NCI-H1048 (cell line): Measurements from ENCODE around the gene SMAD1.

Source experiments
- DNase-seq: peaks from one replicate; lab custom pipeline; 2025; lab: John Stamatoyannopoulos, UW

SMAD1 gene

GRCh38 chr4:145489556-145489955 is 7.9 kb downstream of the SMAD1 start:
- DNase-seq, result no peak

DNA sequence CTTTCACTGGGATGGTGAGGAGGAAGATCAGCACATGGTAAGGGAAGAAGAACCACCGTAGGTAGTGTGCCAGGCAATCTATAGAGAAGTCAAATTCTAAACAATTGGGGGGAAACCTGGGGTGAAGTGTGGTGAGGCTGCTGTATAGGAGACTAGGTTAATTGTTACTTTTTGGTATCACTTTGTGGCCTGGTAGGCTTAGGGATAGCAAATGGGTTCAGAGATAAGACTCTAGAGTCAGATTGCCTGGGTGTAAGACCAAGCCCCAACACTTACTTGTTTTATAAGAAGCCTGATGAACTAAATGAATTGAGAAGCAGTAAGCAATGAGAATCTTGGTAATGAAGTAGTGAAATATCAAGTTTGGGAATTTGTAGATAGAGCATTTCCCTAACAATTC is 8.7 kb downstream of the SMAD1 start:
- no peak for DNase-seq

DNA sequence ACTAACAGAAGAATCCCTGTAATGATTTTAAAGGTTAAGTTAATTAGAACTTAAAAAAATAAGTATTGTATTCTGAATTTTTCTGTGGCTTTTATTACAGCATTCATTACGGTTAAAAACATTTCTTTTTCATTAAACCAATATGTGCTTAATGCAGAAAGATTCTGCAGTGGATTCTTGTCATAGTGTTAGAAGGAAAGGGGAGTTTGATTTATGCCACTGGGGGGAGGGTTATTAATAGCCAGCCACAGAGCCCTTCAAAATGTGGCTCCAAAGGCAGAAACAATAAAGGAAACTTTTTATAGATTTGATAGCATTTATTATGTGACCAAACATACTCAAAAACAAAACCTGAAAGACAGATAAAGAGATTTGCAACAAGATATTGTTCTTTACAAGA is 9.1 kb downstream of the SMAD1 start:
- DNase-seq, result no peak

GRCh38 chr4:145492376-145492775 is 10.7 kb downstream of the SMAD1 start:
- no peak for DNase-seq

DNA sequence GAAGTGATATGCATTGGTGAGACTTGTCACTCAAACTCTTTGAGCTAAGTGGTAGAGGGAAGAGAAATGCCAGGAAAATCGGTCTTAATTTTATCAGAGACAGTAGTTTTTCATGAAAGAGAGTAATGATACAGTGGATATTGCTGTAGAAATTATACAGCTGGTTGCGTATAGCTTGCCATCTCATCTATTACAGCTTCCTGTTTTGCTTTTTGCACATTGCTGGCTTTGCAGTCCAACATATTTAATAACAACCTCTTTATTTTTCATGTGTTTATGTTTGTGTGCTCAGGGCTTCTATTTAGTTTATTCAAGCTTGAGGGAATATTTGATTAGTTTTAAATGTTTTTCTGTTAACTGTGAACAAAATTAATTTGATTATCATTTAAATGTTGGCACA is 11.5 kb downstream of the SMAD1 start:
- no peak for DNase-seq

DNA sequence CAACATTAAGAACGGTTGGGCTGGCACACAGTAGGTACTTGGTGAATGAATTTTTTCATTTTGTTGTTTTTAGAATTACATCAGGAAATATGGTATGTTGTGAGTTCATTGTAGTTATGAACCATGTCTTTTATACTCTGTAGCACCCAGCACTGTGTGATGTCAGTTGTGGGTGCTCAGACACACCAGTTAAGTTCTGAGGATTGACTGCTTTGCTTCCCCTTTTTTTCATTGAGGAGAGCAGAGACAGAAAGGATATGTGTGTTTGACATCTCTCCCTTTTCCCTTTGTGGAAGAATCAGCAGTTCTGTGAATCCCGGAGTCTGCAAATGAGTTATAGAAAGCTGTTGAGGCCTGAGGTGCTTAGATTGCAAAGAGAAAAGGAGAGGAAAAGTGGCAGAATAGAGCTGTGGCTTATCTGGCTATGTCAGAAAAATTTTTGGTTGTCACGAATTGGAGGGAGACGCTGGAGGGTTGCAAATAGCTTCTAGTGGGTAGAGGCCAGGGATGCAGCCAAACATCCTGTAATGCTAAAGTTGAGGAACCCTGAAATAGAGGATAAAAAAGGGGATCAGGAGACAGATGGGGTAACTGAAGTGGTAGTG is 13.1 kb downstream of the SMAD1 start:
- DNase-seq, result no peak

GRCh38 chr4:145496292-145496691 is 14.6 kb downstream of the SMAD1 start:
- DNase-seq, result no peak

GRCh38 chr4:145497199-145498149 is 15.8 kb downstream of the SMAD1 start:
- DNase-seq, result no peak

- no peak for DNase-seq
These were observed 16.8 kb downstream of the SMAD1 start for GRCh38 chr4:145498430-145498829.

GRCh38 chr4:145501051-145501660 is 19.5 kb downstream of the SMAD1 start:
- DNase-seq, result no peak

GRCh38 chr4:145502809-145503208 is 21.2 kb downstream of the SMAD1 start:
- no peak for DNase-seq

DNA sequence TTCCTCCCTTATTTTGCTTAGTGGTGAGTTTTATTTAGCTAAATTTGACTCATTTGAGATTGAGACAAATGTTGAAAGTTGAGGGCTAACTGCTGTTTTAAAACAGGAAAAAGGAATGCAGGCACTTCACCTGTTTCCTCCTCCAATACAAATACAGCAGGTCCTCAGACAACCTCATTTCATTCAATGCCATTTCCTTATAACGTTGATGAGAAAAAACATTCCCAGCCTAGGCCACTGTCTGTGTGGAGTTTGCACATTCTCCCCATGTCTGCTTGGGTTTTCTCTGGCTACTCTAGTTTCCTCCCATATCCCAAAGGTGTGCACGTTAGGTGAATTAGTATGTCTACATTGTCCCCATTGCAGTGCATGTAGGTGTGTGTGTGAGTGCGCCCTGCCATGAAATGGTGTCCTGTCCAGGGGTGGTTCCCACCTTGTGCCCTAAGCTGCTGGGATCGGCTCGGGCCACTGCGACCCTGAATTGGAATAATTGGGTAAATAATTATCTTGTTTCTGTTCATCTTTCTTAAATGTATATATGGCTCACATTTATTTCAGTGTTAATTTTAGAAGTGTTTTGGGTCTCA is 21.9 kb downstream of the SMAD1 start:
- DNase-seq, result no peak

DNA sequence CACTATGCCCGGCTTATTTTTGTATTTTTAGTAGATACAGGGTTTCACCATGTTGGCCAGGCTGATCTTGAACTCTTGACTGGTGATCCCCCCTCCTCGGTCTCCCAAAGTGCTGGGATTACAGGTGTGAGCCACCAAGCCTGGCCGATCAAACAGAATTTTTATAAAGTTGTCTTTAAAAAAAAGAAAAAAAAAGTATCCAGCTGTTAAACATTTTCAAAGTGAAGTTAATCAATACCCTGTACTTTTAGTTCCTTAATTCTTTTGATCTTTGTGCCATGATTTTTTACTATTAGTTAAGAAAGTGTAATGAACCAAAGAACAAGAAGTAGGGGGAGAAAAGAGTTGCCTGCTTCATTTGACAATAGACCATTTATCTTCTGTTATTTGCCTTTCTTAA is 24.3 kb downstream of the SMAD1 start:
- no peak for DNase-seq

GRCh38 chr4:145507636-145508035 is 26.0 kb downstream of the SMAD1 start:
- DNase-seq, result no peak

- DNase-seq, result no peak
These were observed 30.4 kb downstream of the SMAD1 start for GRCh38 chr4:145511913-145512522.

DNA sequence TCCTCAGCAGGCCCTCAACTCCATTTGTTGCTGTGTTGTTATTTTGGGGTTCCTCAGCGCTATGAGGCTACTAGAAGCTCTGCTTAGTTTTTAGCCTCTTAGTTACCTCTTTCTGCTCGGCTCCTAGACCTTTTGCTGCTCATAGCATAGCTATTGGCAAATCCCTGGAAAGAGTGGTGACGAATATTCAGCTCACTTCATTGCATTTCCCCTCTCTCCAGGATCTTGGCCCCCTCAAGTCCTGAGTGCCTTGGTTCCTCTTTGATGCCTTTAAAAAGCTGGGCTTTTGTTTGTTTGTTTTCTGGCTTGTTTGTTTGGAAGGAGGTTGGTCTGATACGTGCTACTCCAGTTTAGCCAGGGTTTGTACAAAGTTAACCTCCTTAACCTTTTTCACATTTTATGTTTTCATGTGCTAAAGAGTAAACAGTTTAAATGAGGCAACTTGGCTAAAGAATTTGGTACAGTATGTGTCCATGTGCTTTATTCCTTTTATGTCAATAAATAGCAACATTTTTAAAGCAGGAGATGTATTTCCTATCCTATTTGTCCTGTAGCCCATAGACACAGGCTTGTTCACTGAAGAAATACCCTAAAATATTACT is 31.5 kb downstream of the SMAD1 start:
- no peak for DNase-seq

DNA sequence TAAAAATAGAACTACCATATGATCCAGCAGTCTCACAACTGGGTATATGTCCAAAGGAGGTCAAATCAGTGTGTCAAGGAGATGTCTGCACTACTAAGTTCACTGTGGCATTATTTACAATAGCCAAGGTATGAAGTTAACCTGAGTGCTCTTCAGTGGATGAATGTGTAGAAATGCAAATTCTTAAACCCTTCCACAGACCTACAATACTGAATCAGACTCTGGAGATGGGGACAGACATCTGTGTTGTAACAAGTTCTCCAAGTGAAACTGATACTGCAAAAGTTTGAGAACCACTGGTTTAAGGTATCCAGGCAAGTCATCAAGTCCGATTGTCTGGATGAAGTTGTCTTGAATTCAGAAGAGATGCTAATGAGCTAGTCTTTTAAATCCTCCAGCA is 38.5 kb downstream of the SMAD1 start:
- DNase-seq, result no peak

DNA sequence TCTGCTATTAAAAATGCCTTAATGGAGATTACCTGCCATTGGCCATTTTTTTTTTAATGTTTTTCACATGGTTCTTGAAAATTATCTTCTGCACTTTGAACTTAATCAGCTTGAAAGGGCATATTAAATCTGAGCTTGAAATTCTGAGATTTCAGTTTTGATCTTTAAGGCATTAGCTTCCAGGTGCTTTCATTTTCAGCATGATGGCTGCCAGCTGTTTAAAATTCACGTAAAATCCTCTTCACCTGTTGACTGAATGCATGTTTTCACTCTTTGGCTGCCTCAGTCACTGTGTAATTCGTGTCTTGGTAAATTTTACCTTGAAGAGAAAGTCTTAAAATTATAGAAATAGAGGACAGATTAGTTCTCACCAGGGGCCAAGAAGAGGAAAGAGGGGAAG is 39.6 kb downstream of the SMAD1 start:
- DNase-seq, result no peak

DNA sequence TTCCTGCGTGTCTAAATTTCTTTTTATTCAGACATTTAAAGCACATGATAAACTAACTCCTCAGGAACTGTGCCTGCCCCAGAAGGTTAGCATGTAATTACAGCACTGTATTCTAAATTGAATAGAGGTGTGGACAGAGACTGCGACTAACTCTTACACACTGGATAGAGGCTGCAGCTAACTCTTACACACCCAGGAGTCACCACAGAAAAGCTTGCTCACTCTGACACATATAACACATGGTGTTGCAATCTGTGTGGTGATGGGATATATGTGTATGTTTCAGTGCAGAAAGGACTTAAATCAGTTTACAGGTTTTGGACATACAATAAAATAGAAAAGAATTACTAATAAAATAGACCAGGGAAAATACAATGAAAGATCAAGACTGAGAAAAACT is 41.5 kb downstream of the SMAD1 start:
- no peak for DNase-seq

DNA sequence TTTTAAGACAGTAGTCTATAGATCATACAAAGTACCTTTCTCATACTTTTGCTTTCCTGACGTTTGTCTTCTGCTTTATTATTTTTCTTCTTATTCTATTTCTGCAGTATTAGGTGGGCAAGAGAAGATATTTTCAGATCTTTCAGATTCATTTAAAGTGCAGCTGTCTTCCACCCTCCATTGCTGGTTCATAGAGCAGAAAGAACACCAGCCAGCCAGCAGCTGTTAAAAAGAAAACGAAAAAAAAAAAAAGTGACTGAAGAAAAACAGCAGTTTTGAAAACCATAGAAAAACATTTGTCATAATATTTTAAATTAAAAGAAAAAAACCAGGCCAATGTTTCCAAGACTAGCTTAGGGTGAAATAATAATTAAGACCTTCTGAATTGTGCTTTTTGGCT is 42.9 kb downstream of the SMAD1 start:
- DNase-seq, result no peak

DNA sequence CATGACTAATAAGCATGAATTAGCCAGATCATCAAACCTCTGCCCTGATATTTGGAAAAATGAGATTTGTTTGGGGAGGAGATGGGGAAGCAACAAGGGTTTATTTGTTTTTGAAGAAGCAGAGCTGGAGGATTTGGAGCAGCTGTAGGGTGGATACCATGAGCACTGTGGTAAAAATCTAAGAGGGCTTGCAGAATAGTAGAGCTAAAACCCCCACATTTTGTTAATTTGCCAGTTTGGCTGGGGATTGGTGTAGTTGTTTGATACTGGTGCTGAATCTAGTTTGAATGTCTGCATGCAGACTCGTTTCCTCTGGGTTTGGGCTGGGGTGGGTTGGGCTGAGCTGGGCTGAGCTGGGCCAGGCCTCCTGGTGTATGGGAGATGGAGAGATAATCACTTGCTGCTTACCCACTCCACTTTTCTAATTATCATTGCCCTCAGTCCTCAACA is 43.7 kb downstream of the SMAD1 start:
- no peak for DNase-seq

DNA sequence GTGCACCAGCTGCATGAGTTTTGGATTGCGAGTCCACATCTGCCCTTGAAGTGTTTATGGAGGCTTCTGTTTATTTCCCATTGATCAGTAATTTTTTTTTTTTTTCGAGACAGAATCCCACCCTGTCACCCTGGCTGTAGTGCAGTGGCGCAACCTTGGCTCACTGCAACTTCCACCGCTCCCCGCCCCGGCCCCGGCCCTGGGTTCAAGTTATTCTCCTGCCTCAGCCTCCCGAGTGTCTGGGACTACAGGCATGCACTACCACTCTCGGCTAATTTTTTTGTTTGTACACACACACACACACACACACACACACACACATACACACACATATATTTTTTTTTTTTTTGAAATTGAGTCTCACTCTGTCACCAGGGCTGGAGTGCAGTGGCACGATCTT is 46.1 kb downstream of the SMAD1 start:
- no peak for DNase-seq
